Measurements from ENCODE around the gene SLC4A2. TPM values are rescaled to one million over a fixed set of nuclear protein-coding genes. Genes with fewer than 3 reads are reported as not detected.
A peak's percentile ranks its signal among the peaks of the same experiment; 100 is the strongest.

SLC4A2 gene
- total RNA-seq, 2 experiments from 2014 or later = 64.2 to 86.0 TPM

DNA sequence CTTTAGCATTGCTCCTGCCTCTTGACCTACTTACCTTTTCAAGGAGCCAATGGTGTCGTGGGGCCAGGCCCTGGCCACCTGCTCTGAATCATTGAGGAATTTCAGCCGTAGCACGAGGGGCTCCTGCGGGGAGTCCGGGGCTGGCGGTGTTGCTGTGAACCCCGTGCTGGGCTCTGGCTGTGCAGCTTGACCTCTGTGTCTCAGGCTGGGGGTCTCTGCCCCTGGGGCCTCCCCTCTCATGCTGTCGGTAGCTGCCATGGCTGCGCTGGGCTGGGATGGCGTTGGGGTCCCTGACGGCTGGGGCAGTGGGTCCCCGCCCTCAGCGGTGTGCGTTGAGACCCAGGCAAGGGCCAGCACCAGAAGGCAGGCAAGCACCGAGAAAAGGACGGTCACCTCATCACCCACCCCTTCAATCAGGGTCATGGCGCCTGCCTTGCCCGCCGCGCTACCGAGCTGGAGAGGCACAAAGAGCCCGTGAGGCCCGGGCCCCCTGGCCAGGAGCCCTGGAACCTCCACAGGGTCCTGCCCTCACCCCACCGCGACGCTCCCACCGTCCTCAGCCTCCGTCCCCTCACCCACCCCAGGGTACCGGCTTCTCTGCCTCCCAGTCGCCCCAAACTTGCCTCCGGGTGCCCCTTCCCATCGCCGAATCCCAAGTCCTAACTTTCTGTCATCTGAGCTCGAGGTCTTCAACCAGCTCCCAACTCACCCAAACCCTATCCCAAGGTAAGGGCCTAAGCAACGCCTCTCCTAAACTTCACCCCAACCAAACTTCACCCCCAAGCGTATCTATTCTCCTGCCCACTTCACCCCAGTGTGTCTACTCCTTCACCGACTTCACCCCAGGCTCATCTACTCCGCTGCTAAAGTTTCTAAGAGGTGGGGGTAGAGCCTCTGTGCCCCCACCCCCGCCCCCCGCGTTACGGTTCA is 23.0 kb downstream of the SLC4A2 start:
- Histone ChIP-seq H3K4me3 (ENCODE audit: low read depth, low read length, poor library complexity, severe bottlenecking) (peak overlapping the region; percentile 91), H3K4me2 (ENCODE audit: low read length) (peak overlapping the region; percentile 100), H3K79me2 (ENCODE audit: insufficient read depth, low read depth, low read length) (peaks cover 28% of the 10 kb centered on the region), H4K20me1 (ENCODE audit: insufficient read depth, low read length) (no peaks in the 10 kb centered on the region), H3K36me3 (ENCODE audit: insufficient read depth, low read length) (peaks cover 26% of the 10 kb centered on the region), H3K4me1 (ENCODE audit: insufficient read depth, low read length, poor library complexity, severe bottlenecking) (peaks cover 57% of the 10 kb centered on the region), H3K9me3 (ENCODE audit: low read length) (no peaks in the 10 kb centered on the region), H3K9me2 (ENCODE audit: insufficient read depth, low read length) (no peaks in the 10 kb centered on the region), H3K27ac (ENCODE audit: low read depth, low read length, poor library complexity, severe bottlenecking) (peak overlapping the region; percentile 72), H2AFZ (ENCODE audit: low read length) (peak overlapping the region; percentile 66; the same call in 1 of the 2 replicates)
- DNase-seq (ENCODE audit: low spot score) = no peak
- POLR2A ChIA-PET = no interaction called here
- CTCF ChIA-PET (ENCODE audit: unreplicated experiment) = interaction anchor here (1.1 kb wide), 1 partner anchor 11 kb away, joined by 3 read pairs; no protein-coding TSS in a partner anchor
- no TSS peak for BruUV-seq (replicated peaks)
- TF ChIP-seq, protein P1, sequence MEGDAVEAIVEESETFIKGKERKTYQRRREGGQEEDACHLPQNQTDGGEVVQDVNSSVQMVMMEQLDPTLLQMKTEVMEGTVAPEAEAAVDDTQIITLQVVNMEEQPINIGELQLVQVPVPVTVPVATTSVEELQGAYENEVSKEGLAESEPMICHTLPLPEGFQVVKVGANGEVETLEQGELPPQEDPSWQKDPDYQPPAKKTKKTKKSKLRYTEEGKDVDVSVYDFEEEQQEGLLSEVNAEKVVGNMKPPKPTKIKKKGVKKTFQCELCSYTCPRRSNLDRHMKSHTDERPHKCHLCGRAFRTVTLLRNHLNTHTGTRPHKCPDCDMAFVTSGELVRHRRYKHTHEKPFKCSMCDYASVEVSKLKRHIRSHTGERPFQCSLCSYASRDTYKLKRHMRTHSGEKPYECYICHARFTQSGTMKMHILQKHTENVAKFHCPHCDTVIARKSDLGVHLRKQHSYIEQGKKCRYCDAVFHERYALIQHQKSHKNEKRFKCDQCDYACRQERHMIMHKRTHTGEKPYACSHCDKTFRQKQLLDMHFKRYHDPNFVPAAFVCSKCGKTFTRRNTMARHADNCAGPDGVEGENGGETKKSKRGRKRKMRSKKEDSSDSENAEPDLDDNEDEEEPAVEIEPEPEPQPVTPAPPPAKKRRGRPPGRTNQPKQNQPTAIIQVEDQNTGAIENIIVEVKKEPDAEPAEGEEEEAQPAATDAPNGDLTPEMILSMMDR (conservative IDR thresholded peaks at IDR 0.05; ENCODE audit: low read length) = no peak
- no peak for TF ChIP-seq EZH2phosphoT487 (IDR thresholded peaks at IDR 0.05; ENCODE audit: borderline replicate concordance, low read depth, low read length)
- intact Hi-C loops (cut with micrococcal nuclease; ENCODE audit: unreplicated experiment) = loop anchor here (5.0 to 10.0 kb wide), 3 partner anchors 108 to 188 kb away; partner anchors contain the start of genes ABCF2 and KCNH2

DNA sequence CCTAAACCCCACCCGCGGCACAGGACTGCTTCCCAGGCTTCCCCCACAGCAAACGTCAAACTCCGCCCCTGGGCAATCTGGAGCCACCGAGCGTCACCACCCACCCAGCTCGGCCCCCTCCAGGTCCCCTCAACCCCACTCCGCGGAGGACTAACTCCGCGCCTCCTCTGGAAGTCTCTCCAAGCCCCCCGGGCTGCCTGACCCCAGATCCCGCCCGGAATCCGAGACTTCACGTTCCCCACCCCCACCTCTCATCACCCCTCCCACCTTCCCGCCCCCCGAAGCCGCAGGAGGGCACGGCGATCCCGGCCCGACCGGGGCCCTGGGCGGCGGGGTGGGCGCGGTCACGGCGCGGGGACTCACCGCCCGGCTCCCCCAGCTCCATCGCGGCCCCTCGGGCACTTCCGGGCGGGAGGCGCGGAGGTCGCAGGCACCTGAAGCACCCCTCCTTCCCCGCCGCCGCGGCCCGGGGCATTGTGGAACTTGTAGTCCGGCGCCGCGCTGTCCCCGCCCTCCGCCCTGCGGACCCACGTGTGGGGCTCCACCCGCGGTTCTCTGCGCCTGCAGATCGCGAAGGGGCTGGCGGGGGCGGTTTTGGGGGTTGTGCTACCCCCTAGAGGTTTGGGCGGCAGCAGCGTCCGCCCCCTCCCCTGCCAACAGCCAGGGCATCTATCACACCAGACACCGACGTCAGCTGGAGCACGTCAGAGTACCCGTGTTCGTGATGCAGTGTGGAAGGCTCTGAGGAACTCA is 23.9 kb downstream of the SLC4A2 start, which contains the start of gene TMUB1:
Gene TMUB1, minus strand, starts transcription at position 423 of the 753 bp plus-strand sequence. CDS start 930 bp downstream, outside the sequence.
- Histone ChIP-seq H3K4me1 (ENCODE audit: insufficient read depth, low read length, poor library complexity, severe bottlenecking) (peaks cover 56% of the 10 kb centered on the region), H3K9me2 (ENCODE audit: insufficient read depth, low read length) (no peaks in the 10 kb centered on the region), H3K4me2 (ENCODE audit: low read length) (peak within 1 kb of the TSS; percentile 100), H3K4me3 (ENCODE audit: low read depth, low read length, poor library complexity, severe bottlenecking) (peak within 1 kb of the TSS; percentile 91), H3K9me3 (ENCODE audit: low read length) (no peaks in the 10 kb centered on the region), H4K20me1 (ENCODE audit: insufficient read depth, low read length) (no peaks in the 10 kb centered on the region), H3K27ac (ENCODE audit: low read depth, low read length, poor library complexity, severe bottlenecking) (peak within 1 kb of the TSS; percentile 48), H3K79me2 (ENCODE audit: insufficient read depth, low read depth, low read length) (peaks cover 28% of the 10 kb centered on the region), H2AFZ (ENCODE audit: low read length) (peak within 1 kb of the TSS; percentile 66), H3K36me3 (ENCODE audit: insufficient read depth, low read length) (peaks cover 17% of the 10 kb centered on the region; the same call in 1 of the 2 replicates)
- DNase-seq (ENCODE audit: low spot score) = peak; percentile 84
- BruUV-seq (replicated peaks) = no TSS peak
- intact Hi-C loops (cut with micrococcal nuclease; ENCODE audit: unreplicated experiment) = loop anchor here (5.0 to 10.0 kb wide), 3 partner anchors 108 to 188 kb away; partner anchors contain the start of genes ABCF2 and KCNH2
- TF ChIP-seq, protein P1 (conservative IDR thresholded peaks at IDR 0.05; ENCODE audit: low read length) = no peak
- no peak for TF ChIP-seq EZH2phosphoT487 (IDR thresholded peaks at IDR 0.05; ENCODE audit: borderline replicate concordance, low read depth, low read length)
- CTCF ChIA-PET (ENCODE audit: unreplicated experiment) = interaction anchor here (1.1 kb wide), 1 partner anchor 11 kb away, joined by 3 read pairs; no protein-coding TSS in a partner anchor
- POLR2A ChIA-PET = interaction anchor here (1.2 kb wide), 1 partner anchor 24 kb away, joined by 3 read pairs; the partner anchor contains the start of gene SLC4A2

Measured in OCI-LY7 (cell line).